Loucy (cell line): ENCODE data around the gene LMAN1L.

ENCODE experiments used
- H2AFZ ChIP-seq: fragments of 200-600 bp; sonication (generic); 2 replicates; pipeline ENCODE4 v1.6.0; 2016; ENCODE audit warnings: antibody characterized with exemption, mild to moderate bottlenecking, low read length, moderate library complexity
- H3F3A ChIP-seq: fragments of 200-600 bp; 2 replicates; pipeline ENCODE4 v1.6.0; 2016; ENCODE audit warnings: antibody characterized with exemption, low read depth, mild to moderate bottlenecking
- H3K27me3 ChIP-seq: fragments of 200-600 bp; sonication (generic); 2 replicates; pipeline ENCODE4 v1.6.1; 2014; ENCODE audit warnings: low read length, mild to moderate bottlenecking; ENCODE audit not compliant: insufficient read depth, poor library complexity, severe bottlenecking
- H3K36me3 ChIP-seq: fragments of 200-600 bp; sonication (generic); 2 replicates; pipeline ENCODE4 v1.6.1; 2016; ENCODE audit warnings: low read length; ENCODE audit not compliant: insufficient read depth
- H3K4me1 ChIP-seq: fragments of 200-600 bp; sonication (generic); 2 replicates; pipeline ENCODE4 v1.5.1; 2014; ENCODE audit warnings: low read length, mild to moderate bottlenecking; ENCODE audit not compliant: insufficient read depth, poor library complexity, severe bottlenecking
- H3K4me2 ChIP-seq: fragments of 200-600 bp; sonication (generic); 2 replicates; pipeline ENCODE4 v1.6.0; 2014; ENCODE audit warnings: antibody characterized with exemption, low read length, low read depth, mild to moderate bottlenecking; ENCODE audit not compliant: poor library complexity, severe bottlenecking
- H3K4me3 ChIP-seq: fragments of 200-600 bp; sonication (generic); 2 replicates; pipeline ENCODE4 v1.5.1; 2014; ENCODE audit warnings: low read length, mild to moderate bottlenecking, mixed read lengths; ENCODE audit not compliant: poor library complexity, severe bottlenecking
- H3K79me2 ChIP-seq: fragments of 200-600 bp; sonication (generic); 2 replicates; pipeline ENCODE4 v1.6.1; 2014; ENCODE audit warnings: low read length; ENCODE audit not compliant: insufficient read depth
- H3K9ac ChIP-seq: fragments of 200-600 bp; sonication (generic); 2 replicates; pipeline ENCODE4 v1.6.0; 2014; ENCODE audit warnings: mild to moderate bottlenecking, low read depth, low read length, moderate library complexity; ENCODE audit not compliant: poor library complexity, severe bottlenecking
- H3K9me2 ChIP-seq: fragments of 200-600 bp; sonication (generic); replicated peaks from 2 replicates; pipeline ENCODE4 v1.6.1; 2016; ENCODE audit warnings: low read depth, low read length, mixed read lengths
- H3K9me3 ChIP-seq: fragments of 200-600 bp; sonication (generic); 2 replicates; pipeline ENCODE4 v1.6.1; 2014; ENCODE audit warnings: mild to moderate bottlenecking, antibody characterized with exemption, low read length, low read depth; ENCODE audit not compliant: insufficient read depth
- H4K20me1 ChIP-seq: fragments of 200-600 bp; sonication (generic); 2 replicates; pipeline ENCODE4 v1.6.0; 2014; ENCODE audit warnings: antibody characterized with exemption, low read length, mild to moderate bottlenecking; ENCODE audit not compliant: insufficient read depth, poor library complexity, severe bottlenecking
- CTCF ChIP-seq: fragments of 200-600 bp; sonication (generic); conservative IDR thresholded peaks from 2 replicates; pipeline ENCODE4 v1.5.1; 2014; ENCODE audit warnings: mild to moderate bottlenecking, antibody characterized with exemption, low read length
- EZH2phosphoT487 ChIP-seq: fragments of 200-600 bp; IDR thresholded peaks from 2 replicates; pipeline ENCODE4 v1.6.1; 2018; ENCODE audit warnings: antibody characterized with exemption, mild to moderate bottlenecking, moderate library complexity, borderline replicate concordance

LMAN1L gene

GRCh38 chr15:74829991-74830390 is 17.4 kb downstream of the LMAN1L start:
- TF ChIP-seq EZH2phosphoT487 (no peak), CTCF (no peak)
- Histone ChIP-seq H3K4me1 (peaks cover 10% of the 10 kb centered on the region), H3K4me3 (no peak overlapping the region), H4K20me1 (no peaks in the 10 kb centered on the region), H3K9me2 (no peaks in the 10 kb centered on the region), H3K4me2 (no peak overlapping the region), H3K9ac (no peak overlapping the region), H3K27me3 (no peaks in the 10 kb centered on the region), H3K79me2 (no peaks in the 10 kb centered on the region), H2AFZ (no peak overlapping the region), H3F3A (no peaks in the 10 kb centered on the region), H3K9me3 (no peaks in the 10 kb centered on the region), H3K36me3 (no peaks in the 10 kb centered on the region)

- TF ChIP-seq CTCF, result no peak
- no peak for TF ChIP-seq EZH2phosphoT487
- H3F3A ChIP-seq, result no peaks in the 10 kb centered on the region
- no peak overlapping the region for H3K9ac ChIP-seq
- no peaks in the 10 kb centered on the region for H3K36me3 ChIP-seq
- no peak overlapping the region for H3K4me2 ChIP-seq
- H3K4me3 ChIP-seq, result no peak overlapping the region
- H4K20me1 ChIP-seq, result no peaks in the 10 kb centered on the region
- H3K4me1 ChIP-seq, result peaks cover 10% of the 10 kb centered on the region
- H3K79me2 ChIP-seq, result no peaks in the 10 kb centered on the region
- no peaks in the 10 kb centered on the region for H3K9me3 ChIP-seq
- H3K9me2 ChIP-seq, result no peaks in the 10 kb centered on the region
- no peaks in the 10 kb centered on the region for H3K27me3 ChIP-seq
- H2AFZ ChIP-seq, result no peak overlapping the region
These were observed 18.2 kb downstream of the LMAN1L start for GRCh38 chr15:74830868-74831267.

- no peaks in the 10 kb centered on the region for H3K36me3 ChIP-seq
- no peak overlapping the region for H2AFZ ChIP-seq
These were observed 19.3 kb downstream of the LMAN1L start for GRCh38 chr15:74831813-74832495.

More at GRCh38 chr15:74831813-74832495, 19.3 kb downstream of the LMAN1L start:
- Histone ChIP-seq H3F3A (no peaks in the 10 kb centered on the region), H3K9me2 (no peaks in the 10 kb centered on the region), H4K20me1 (no peaks in the 10 kb centered on the region), H3K4me3 (no peak overlapping the region), H3K4me2 (no peak overlapping the region), H3K27me3 (no peaks in the 10 kb centered on the region), H3K9ac (no peak overlapping the region), H3K9me3 (no peaks in the 10 kb centered on the region), H3K79me2 (no peaks in the 10 kb centered on the region), H3K4me1 (peaks cover 10% of the 10 kb centered on the region)
- TF ChIP-seq CTCF (no peak), EZH2phosphoT487 (no peak)
